IMR-90 (cell line): Measurements from ENCODE around the gene MAFG.

Experiments used
- CTCF ChIP-seq: conservative IDR thresholded peaks from 2 replicates; pipeline ENCODE4 v1.5.1; 2012; ENCODE audit warnings: mild to moderate bottlenecking, low read depth, low read length, improper control_type of control experiment
- POLR2A ChIP-seq: IDR thresholded peaks from 2 replicates; pipeline ENCODE4 v1.6.1; 2012; ENCODE audit warnings: mild to moderate bottlenecking, low read depth, low read length
- RAD21 ChIP-seq: IDR thresholded peaks from 2 replicates; pipeline ENCODE4 v1.6.1; 2012; ENCODE audit warnings: low read length, improper control_type of control experiment
- RCOR1 ChIP-seq: IDR thresholded peaks from 2 replicates; pipeline ENCODE4 v1.6.1; 2012; ENCODE audit warnings: mild to moderate bottlenecking, low read length, improper control_type of control experiment; ENCODE audit not compliant: insufficient replicate concordance
- RFX5 ChIP-seq: IDR thresholded peaks from 2 replicates; pipeline ENCODE4 v1.8.0; 2012; ENCODE audit warnings: low read depth, mild to moderate bottlenecking, low read length, moderate library complexity

GRCh38 chr17:81966343-81967243, 39.1 kb upstream of the MAFG start:
- TF ChIP-seq CTCF (no peak), POLR2A (no peak), RAD21 (no peak), RFX5 (no peak), RCOR1 (no peak)
